Gastroesophageal sphincter (tissue), 3 donors: Measurements from ENCODE around the gene TTLL7.

Experiments
- EP300 ChIP-seq: sonication (generic); formaldehyde crosslinking; IDR thresholded peaks from one replicate; pipeline ENCODE4 v1.6.1; 2017; ENCODE audit warnings: antibody characterized with exemption, mild to moderate bottlenecking
- POLR2AphosphoS5 ChIP-seq: sonication (generic); formaldehyde crosslinking; IDR thresholded peaks from one replicate; pipeline ENCODE4 v1.6.1; 2017; ENCODE audit warnings: antibody characterized with exemption
- TF ChIP-seq, protein P1 (sequence below), 4 experiments: fragments of 200-600 bp in 2 of 4; fragments of 450-650 bp in 2 of 4; sonication (generic) in 1 of 4; IDR thresholded peaks; one replicate each; pipeline ENCODE4 v1.5.1; 2017 to 2019; ENCODE audit warnings: antibody characterized with exemption in 4 of 4, mild to moderate bottlenecking in 2 of 4, moderate library complexity in 2 of 4

DNA sequence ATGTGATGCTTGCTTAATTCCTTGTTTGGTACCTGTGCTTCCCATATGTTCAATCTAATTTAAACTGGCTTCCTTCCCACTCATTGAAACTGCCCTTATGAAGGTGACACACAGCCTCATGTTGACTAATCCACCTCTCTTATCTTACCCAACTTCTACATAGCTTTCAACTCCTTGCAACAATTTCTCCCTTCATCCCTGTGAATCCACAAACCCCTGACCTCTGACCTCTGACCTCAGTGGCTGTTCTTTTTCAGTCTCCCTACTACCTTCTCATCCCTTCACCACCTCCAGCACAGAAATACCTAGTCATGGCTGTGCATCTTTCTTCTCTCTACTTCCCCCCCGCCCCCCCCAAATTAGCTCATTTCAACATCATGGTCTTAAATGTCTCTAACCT is 144.5 kb downstream of the TTLL7 start:
- TF ChIP-seq POLR2AphosphoS5 (no peak), EP300 (no peak)
- TF ChIP-seq, protein P1, sequence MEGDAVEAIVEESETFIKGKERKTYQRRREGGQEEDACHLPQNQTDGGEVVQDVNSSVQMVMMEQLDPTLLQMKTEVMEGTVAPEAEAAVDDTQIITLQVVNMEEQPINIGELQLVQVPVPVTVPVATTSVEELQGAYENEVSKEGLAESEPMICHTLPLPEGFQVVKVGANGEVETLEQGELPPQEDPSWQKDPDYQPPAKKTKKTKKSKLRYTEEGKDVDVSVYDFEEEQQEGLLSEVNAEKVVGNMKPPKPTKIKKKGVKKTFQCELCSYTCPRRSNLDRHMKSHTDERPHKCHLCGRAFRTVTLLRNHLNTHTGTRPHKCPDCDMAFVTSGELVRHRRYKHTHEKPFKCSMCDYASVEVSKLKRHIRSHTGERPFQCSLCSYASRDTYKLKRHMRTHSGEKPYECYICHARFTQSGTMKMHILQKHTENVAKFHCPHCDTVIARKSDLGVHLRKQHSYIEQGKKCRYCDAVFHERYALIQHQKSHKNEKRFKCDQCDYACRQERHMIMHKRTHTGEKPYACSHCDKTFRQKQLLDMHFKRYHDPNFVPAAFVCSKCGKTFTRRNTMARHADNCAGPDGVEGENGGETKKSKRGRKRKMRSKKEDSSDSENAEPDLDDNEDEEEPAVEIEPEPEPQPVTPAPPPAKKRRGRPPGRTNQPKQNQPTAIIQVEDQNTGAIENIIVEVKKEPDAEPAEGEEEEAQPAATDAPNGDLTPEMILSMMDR (IDR thresholded peaks at IDR 0.05) = no peak
